Stimulated activated CD8-positive, alpha-beta memory T cell treated with anti-CD3 and anti-CD28 coated beads, Interleukin-7, amount 100 ng/mL, for 1 hour (primary cell): Measurements from ENCODE around the gene GRK5.
"Not testable (repeated sequence)": the region's sequence is repeated elsewhere in the genome, so short reads cannot be mapped to it uniquely, and the experiment has no call there.

Source experiments
- DNase-seq, 2 donors: peaks; one replicate each; pipeline ENCODE4 v3.0.0-alpha.2; 2020; ENCODE audit warnings: low read depth in 2 of 2

The GRK5 gene

DNA sequence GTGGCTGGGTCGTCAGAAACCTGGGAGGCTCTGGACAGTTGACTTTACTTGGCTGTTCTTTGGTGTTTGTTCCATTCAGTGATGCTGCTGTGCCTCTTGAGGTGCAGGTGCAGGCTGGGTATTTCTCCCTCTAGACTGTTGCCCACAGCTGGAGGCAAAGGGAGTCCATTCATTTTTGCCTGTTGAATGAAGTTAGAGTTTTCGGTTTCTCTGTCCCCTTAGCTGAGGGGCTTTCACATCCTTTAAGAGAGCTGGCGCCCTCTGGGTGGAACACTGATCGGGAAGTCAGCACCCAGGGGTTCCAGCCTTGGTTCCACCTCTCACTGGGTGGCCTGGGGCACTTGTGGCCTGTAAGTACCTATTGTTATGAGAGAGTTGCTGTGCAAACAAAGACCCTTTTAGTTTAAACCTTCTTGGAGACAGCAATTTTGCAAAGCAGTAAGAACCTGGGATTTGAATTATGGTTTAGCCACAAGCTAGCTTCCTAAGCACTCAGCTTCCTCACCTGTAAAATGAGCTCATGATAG lies 67.2 kb downstream of the GRK5 start:
- DNase-seq = no peak

DNA sequence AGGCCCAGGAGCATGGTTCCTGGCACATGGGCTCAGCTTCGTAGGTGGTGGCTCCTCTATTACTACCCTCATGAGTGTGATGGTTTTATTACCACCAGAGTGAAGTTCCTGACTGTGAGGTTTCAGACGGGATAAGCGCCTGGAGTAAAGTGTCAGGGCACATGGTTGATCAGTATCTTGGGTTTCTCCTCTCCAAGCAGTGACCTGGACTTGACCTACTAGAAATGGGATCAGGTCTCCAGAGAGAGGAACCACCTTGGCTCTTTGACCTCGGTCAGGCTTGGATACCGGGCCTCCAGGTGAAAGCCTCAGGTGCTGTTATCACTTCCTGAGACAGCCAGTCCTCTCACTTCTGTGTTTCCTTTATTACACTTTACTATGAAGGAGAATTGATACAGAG lies 67.7 kb downstream of the GRK5 start:
- no peak for DNase-seq

DNA sequence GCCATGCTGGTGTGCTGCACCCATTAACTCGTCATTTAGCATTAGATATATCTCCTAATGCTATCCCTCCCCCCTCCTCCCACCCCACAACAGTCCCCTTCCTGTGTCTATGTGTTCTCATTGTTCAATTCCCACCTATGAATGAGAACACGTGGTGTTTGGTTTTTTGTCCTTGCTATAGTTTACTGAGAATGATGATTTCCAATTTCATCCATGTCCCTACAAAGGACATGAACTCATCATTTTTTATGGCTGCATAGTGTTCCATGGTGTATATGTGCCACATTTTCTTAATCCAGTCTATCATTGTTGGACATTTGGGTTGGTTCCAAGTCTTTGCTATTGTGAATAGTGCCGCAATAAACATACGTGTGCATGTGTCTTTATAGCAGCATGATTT lies 68.8 kb downstream of the GRK5 start:
- not testable (repeated sequence) for DNase-seq

DNA sequence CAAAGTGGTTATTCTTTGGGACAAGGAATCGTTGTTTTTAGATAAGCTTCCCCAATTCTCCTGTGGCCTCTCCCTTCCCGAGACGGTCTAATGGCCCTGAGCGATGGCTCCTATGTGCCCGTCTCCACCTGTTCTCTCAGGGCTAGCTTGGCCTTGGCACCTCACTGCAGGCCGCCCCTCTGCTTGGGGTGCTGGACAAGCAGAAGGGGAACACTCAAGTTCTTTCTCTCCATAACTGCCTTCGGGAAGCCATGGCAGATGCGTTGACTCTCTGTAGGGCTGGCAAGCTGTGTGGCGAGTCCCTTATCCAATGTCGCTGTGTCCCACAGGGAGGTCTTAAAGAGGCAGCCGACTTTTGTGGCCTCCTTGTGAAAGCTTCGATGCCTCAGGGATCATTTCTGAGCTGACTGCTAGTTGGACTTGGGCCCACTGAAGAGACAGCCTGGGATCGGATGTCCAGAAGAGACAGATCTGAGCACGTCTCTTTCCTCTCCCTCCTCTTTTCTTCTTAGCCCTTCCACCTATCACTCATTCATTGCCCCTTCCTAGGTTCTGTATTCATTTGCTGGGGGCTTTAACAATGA lies 70.8 kb downstream of the GRK5 start:
- no peak for DNase-seq

DNA sequence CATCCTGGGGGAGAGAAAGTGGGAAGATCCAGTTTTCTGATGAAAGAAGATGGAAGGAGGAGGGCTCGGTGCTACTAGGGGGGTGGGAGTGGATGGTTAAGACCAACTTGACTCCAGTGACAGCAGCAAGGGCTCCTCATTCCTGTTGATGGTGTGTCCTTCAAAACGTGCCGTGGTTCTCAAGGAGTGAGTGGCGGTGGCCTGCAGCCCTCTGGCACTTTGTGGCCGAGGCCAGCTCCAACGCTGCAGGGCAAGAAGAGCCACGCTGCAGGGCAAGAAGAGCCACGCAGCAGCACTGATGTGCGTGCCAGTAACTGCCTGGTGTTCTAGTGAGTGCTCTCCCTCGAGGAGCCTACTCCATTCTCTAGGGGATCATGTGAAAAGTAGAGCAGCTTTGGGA lies 72.1 kb downstream of the GRK5 start:
- DNase-seq = no peak

DNA sequence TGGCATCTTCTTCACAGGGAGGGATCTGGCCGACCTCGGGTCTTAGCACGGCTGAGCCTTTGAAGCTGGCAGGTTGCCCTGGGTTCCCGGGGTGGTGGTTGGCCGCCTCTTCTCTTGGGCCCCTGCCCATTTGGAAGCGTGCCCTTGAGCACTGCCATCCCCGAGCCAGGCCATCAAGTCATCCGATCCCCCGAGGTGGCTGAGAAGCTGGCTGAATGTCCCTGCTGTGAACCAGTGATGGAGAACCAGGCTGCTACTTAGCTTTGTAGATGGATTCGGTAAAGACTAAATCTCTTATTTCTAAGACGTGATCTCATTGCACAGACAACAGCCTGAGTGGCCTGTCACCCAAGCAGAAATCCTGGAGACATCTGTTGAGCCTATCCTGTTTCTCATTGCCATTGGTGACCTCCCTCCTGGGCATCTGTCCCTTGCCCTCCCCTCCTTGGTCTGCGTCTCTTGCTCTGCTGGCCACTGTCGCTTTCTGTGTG lies 74.3 kb downstream of the GRK5 start:
- DNase-seq = no peak

DNA sequence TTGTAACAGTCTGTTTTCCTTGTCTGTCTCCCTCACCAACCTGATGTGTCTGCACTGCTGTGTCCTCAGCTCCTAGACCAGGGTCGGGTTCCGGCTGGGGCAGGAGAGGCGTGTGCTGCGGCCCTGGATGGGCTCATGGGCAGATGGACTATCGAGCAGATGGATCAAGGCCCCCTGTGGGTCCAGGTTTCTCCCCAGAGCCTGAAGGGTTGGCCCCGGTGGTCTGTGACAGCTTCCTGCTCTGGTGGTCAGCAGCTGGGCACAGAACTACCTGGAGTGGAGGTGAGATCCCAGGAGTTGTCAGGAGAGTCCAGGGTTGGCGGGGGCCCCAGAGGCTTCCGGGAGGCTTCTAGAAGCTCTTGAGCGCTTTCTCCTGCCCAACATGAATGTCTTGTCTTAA lies 75.1 kb downstream of the GRK5 start:
- DNase-seq = no peak

DNA sequence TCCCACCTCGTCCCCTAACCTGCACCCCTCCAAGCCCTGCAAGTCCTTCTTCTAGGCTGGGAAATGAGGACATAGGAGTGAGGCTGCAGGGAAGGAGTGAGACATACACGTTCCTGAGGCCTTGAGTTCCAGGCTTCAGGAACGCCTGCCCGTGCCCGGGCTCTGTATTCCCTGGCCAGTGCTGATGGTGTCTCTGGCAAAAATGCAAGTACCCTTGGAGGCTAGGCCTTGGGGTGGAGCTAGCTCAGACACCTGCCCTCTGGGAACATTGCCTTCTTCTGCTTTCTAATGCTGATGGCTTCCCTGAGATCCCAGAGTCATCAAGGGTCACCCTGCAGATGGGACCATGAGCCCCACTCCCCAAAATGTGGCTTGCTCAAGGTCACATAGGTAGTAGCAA lies 76.0 kb downstream of the GRK5 start:
- no peak for DNase-seq

DNA sequence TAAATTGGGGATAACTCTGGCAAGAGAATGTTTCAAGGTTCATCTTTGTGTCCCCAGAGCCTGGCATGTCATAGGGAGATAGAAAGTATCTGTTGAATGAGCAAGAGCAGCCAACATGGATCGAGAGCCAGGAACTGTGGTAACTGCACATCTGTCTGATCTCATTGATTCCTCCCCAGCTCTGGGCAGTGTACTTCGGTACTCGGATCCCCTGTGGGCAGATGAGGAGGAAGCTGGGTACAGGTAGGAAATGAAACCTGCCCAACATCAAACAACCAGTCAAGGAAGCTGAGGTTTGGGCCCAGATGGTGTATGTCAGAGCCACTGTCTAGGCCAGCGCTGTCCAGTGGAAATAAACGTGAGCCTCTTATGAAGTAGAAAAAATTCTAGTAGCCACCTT lies 76.4 kb downstream of the GRK5 start:
- DNase-seq = no peak

DNA sequence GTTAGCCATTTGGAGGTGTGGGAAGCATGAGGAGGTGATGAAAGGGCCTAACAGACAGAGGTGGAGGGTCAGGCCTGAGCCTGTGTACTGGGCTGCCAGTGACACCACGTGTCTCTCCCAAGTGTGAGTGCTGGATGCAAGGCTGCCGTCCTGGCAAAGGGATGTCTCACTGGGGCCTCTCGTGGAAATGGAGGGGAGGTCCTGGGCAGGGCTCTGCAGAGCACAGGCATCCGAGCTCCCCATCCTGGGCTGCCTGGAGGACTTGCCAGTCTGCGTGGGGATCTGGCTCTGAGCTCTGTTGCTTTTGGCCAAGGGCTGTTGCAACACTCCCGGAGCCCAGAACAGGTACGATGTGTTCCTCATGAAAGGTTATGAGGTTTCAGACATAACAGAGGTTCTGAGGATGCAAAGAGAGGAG lies 77.3 kb downstream of the GRK5 start:
- DNase-seq = no peak

DNA sequence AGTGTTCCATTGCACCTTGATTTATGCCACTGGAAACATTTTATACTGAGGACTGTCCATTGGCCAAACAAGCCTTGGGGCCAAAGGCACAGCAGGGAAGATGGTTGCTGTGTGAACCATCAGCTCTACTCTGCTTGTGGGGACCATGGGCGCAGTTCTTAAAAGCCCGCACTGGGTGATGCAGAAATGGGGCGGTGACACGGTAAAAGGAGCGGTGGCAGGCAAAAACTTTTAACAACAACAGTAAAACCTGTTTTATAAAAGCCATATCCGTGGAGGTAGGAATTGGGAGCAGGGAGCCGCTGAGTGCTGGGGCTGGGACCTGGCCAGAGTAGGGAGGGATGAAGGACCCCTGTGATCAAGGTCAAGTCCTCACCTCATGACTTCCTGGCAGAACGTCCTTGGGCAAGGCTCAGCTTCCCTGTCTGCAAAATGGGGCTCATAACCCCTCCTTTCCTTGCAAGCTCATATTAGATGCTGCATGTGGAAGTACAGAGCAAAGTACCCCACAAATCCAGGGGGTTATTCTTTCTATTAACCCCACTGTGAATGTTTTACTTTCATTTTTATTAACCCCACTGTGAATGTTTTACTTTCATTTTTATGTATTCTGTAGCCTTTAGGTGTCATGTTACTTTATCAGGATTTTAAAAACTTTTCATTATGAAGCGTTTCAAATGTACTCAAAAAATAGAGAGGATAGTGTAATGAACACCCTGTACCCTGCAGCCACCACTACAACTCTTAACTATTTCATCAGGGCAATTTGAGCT lies 78.3 kb downstream of the GRK5 start:
- no peak for DNase-seq

DNA sequence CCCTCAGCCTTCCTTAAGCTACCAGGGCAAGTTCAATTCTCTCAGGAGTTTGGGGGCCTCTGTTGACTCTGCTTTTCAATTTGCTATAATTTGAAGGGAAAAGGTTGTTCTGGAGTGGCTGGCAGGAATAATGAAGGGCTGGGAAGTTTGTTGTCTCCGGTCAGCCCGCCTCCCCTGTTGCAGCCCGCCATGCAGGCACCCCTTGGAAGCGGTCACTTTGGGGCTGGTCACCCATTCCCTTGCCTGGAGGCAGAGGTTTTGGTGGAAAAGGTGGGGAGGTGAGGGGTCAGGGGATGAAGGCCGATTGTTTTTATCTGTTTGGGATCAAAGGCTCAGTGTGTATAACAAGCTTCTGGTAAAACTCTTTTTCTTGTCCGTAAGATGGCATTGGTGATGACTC lies 79.1 kb downstream of the GRK5 start:
- no peak for DNase-seq

DNA sequence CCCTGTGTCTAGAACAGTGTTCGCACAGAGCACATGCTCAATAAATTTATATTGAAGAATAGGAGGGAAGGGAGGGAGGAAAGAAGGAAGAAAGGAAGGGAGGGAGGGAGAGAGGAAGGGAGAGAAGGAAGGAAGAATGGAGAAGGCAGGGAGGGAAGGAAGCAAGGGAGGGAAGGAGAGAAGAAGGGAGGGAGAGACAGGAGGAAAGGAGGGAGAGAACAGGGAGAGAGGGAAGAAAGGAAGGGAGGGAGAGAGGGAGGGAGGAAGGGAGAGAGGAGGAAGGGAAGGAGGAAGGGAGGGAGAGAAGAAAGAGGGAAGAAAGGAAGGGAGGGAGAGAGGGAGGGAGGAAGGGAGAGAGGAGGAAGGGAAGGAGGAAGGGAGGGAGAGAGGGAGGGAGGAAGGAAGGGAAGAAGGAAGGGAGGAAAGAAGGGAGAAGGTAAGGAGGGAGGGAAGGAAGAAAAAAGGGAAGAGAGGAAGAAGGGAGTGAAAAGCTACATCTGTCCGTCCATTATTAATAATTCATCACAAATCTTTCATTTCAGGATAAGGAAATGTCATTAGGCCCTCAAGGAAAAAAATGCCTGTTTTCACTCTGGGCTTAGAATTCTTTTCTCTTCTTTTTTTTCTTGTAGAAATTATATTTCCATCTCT lies 79.7 kb downstream of the GRK5 start:
- no peak for DNase-seq

DNA sequence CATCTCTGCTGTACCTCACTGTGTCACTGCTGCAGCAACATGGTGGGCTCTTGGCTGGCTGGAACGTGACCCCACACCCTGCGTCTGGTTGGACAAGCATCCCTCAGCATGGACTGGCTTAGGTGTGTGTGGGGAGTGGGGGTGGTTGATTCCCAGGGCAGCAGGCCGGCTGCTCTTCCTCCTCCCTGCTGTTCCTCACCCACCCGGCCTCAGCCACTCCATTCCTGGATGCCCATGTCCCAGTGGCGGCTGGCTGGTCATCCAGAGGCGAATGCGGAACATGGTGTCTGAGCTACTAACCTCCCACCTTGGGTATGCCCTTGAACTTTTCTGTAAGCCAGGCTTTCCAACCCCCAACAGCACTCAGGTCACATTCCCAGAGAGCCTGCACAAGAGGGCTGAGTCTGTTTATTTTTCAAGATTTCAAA lies 81.2 kb downstream of the GRK5 start:
- no peak for DNase-seq

DNA sequence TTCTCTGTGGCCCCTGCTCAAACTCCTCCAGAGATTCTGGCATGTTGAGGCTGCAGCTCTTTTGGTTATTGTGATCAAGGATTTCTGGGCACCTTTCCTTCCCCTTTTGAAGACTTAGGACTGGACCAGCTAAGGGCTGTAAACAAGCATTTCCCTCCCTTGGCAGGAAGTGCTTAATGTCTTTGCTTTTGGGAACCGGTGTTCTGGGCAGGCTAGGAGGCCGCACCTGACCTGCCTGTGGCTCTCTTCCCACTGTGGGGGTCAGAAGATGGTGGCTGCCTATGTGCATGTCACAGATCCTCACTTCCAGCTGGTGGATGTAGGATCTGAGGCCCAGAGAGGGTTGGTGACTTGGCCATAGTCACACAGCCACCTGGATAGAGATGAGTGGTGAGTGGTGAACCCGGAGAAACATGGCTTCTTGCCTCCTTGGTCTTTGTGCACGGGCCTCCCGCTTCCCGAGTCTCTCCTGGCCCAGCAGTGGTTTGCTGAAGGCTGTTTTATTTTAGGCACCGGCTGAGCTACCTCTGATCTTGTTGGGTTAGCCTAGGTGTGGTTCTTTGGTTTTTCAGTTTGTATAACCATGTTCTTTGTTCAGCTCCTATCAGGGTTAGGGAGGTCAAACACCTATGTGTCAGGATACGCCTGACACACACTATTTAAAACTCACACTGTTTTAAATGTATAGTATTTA lies 82.0 kb downstream of the GRK5 start:
- DNase-seq = no peak

DNA sequence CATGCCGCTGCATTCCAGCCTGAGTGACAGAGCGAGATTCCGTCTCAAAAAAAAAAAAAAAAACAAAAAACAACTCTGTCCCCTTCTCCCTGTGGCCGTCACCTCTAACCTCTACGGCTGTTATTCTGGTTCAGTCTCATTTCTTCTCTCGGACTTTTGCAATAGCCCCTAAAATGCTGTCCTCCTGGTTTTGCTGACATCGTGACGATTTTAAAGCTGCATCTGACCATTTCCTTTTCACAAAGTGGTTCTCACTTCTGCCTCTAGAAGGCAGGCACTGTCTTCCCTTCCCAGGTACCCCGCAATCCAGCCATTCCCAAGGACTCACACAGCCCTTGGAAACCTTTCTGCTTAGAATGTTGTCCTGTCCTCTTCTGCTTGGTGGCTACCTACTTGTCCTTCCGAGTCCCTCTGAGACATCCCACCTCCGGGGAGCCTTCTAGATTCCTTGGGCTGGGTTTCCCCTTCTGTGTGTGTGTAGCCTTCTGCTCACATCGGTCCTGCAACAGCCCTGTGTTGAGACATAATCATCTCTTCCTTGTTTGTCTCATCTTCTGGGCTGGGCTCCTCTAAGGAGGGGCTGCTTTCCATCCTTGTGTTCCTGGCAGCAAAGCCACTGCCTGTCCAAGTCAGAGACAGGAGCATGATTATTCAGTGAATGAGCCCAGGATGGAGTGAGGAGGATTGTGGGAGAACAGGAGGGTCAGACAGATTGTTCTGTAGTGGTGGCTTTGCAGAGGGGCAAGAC lies 83.1 kb downstream of the GRK5 start:
- DNase-seq = no peak

DNA sequence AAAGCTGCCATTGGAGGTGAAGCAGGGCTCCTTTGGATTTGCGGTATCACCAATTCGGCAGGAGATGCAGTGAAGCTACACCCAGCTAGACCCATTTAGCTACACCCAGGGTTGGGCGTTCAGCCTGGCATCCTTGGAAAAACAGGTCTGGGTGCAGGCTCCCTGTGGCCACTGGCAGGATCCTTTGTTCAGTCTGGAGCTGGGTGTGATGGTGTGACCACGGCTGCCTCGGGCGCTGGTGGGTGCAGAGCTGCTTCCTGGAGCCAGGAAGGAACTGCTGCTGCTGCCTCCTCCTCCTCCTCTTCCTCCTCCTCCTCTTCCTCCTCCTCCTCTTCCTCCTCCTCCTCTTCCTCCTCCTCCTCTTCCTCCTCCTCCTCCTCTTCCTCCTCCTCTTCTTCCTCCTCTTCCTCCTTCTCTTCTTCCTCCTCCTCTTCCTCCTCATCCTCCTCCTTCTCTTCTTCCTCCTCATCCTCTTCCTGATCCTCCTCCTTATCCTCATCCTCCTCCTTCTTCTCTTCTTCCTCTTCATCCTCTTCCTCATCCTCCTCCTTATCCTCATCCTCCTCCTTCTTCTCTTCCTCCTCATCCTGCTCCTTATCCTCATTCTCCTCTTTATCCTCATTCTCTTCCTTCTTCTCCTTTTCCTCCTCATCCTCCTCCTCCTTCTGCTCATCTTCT lies 84.0 kb downstream of the GRK5 start:
- DNase-seq = no peak

DNA sequence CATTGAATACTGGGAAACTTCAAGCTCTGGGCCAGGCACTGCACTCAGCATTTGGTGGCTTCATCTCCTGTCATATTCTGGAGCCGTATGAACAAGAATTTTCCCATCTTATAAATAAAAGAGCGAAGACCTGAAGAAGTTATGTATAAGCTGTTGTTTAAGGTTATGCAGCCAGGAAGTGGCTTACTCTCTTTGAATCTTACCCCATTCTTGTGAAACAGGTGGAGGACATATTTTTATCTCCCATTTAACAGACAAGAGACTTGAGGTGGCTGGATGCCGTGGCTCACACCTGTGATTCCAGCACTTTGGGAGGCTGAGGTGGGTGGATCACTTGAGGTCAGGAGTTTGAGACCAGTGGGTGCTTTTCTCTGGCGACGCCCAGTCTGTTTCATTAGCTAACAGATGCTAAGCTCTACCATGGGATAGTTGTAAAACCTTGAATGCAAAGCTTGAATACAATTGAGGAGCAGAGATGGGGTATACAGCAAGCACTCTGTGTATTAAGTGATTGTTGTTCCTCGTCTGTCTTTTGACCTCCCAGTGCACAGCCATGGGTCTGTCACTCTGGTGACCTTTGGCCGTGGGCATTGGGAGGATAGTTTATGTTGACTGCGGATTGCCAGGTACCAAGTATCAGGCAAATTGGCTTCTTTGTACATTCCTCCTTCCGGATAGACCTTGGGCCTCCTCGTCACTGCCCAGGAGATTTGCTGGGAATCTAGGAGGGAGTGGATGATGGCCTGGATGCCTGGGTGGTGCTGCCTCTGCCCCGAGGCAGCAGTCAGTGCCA lies 85.8 kb downstream of the GRK5 start:
- no peak for DNase-seq

DNA sequence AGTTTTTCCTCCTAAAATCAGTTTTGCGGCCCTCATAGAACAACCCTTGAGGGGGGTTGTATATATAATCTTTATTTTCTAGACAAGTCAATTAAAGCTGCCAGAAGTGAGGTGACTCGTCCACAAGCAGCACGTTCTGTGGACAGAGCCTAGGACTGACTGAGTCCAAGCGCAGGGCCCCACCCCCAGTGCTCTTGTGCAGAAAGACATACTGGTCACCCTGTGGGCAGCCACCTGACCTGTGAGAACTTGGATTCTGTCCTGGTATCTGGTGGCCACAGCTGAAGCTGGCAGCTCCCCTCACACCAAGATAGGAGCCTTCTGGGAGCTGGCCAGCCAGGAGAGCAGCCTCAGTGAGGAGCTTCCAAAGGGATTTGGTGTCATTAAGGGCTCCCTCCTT lies 89.3 kb downstream of the GRK5 start:
- no peak for DNase-seq
